GM21717 (cell line): ENCODE data around the gene AFM.

Experiments
- ATAC-seq: cut with Tn5 transposase; IDR thresholded peaks from one replicate; pipeline ENCODE4 v1.9.1; 2021; ENCODE audit warnings: mild to moderate bottlenecking, moderate library complexity; ENCODE audit not compliant: unreplicated experiment

AFM gene

DNA sequence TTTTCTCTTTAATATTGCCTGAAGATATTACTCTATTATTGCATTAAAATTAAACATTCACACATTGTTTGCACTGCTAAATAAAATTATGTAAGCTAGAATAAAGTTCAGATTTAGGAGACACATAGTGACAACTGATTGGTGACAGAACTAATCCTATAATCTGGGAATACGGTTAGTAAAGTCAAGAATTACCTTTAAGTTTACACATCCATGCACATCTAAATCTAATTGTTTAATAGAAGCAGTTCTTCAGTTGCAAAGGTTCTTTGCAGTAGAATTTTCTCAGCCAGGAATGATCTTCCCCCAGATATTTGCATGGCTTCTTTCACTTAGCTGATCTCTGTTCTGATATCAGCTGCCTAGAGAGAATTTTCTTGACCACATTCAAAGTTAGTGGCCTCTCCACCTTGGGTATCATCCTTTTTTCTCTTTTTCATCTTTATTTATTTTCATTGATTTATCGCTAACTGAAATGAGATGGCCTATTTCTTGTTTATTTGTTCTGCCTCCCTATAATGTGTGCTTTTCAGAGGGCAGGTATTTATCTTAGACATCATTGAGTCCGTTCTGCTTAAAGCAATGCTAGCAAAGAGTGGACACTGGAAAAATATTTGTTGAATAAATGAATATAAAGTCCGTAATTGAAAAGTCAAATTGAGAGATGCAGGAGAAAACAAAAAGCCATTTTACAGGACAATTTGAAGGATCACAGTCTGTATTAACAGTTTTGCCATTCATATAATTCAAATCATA lies 32.9 kb upstream of the AFM start:
- ATAC-seq, result no peak

DNA sequence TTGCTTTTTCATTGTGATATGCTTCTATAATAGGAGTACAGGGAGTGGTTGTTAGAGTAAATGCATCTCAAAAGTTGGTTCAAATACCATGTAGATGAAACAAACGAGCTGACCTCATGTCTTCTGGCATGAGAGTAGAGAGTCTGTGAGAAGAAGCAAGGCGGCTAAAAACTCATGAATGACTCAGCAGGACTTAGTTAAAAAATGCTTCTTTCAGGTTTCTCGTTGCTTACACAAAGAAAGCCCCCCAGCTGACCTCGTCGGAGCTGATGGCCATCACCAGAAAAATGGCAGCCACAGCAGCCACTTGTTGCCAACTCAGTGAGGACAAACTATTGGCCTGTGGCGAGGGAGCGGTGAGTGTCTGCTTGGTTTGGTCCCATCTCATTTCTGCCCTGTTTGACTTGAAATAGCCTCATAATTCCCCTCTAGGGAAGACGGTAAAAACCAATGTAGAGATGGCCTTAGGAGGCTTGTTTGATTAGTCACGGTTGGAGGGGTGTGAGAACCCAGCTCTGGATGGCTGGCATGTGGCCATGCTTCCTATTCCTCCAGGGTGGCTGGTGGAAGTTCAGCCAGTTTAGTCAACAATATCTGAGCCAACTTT lies 31.0 kb upstream of the AFM start:
- ATAC-seq, result no peak

DNA sequence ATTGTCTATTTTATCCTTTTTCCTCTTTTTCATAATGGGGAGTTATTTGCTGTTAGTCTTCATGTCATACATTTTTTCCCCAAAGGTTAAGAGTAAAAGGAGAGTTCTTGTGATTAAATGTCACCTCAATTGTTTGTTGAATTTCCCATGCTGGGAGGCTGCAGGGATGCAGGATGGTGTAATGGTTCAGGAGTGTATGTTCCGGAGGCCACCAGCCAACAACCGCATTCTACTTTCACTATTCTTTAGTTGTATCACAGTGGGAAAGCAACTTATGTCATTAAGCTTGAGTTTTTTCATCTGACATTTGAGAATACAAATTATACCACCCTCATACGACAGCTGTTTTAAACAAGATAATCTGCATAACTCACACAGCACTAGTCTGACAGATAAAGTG lies 30.1 kb upstream of the AFM start:
- ATAC-seq, result no peak

DNA sequence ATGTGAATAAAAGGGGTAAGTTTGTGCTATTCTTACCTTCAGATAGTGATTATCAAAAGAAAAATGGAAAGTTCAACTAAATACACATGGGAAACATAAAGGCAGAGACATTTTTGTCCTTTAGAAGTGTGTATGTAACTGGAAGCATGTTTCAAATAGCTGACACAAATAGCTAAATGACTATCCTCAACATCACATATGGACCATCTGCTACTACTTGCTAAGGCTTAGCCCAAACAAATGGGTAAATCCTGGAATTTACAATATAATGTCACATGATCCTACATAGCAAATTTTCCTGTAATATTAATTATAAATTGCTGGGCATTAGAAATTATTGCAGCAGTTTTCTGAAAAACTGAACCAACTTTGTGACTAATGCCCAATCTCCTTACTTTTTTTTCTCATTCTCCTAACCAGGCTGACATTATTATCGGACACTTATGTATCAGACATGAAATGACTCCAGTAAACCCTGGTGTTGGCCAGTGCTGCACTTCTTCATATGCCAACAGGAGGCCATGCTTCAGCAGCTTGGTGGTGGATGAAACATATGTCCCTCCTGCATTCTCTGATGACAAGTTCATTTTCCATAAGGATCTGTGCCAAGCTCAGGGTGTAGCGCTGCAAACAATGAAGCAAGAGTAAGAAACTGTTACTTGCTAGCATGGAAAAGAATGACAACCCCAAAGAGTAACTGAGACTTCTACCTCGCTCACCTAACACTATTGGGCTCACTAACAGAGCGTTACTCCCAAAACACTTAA lies 29.4 kb upstream of the AFM start:
- no peak for ATAC-seq

DNA sequence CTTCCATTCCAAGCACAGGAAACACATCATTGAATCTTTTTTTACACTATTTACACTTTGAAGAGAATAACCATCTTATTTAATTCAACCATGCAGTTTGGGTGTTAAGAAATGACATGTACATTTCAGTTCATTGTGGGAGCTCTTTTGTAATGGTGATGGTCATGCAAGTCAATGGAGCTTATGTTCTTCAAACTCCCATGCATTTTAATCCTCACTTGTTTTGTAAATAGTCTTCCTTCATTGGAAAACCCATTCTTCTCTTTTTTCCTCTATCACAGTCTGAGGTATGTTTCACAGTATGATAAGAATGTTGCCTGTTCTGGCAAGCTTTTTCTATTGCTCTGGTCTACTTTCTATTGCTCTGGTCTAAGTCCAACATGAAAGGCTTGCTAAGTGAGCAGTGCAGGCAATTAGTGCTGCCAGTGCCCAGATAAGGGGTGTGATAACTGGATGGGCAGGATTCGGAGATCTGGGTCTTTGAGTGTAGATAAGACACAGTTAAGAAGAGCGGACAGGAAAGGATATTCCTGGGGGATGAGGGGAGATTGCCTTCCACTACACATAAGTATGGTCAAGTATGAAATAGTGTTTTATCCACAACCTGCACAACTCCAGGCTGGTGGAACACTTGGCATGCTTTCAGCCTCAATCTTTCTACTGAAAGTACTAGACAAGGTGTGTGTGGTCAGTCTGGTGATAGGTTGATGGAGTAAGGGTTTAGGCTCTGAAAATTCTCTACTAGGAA lies 28.4 kb upstream of the AFM start:
- no peak for ATAC-seq

DNA sequence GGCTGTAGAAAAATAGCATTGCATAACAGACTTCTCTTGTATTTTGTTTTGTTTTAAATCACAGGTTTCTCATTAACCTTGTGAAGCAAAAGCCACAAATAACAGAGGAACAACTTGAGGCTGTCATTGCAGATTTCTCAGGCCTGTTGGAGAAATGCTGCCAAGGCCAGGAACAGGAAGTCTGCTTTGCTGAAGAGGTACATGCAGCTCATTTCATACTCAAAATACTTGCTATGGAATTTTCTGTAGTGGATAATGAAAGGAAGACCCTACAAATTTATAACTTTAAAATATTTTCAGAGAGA lies 27.9 kb upstream of the AFM start:
- no peak for ATAC-seq

DNA sequence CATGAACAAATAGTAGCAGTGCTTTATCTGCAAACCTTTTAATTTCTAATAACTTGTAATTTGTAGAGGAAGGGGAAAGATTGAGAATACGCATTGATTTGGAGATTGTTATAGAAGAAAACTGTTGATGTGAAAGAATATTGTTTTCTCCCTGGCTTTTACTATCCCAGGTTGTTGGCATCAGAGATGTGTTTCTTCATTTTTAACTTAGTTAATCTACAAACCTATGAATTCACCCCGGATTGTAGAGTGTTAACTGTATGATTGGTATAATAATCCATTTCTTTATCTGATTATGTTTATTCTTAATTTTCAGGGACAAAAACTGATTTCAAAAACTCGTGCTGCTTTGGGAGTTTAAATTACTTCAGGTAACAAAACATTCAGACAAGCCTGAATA lies 26.6 kb upstream of the AFM start:
- ATAC-seq, result no peak

DNA sequence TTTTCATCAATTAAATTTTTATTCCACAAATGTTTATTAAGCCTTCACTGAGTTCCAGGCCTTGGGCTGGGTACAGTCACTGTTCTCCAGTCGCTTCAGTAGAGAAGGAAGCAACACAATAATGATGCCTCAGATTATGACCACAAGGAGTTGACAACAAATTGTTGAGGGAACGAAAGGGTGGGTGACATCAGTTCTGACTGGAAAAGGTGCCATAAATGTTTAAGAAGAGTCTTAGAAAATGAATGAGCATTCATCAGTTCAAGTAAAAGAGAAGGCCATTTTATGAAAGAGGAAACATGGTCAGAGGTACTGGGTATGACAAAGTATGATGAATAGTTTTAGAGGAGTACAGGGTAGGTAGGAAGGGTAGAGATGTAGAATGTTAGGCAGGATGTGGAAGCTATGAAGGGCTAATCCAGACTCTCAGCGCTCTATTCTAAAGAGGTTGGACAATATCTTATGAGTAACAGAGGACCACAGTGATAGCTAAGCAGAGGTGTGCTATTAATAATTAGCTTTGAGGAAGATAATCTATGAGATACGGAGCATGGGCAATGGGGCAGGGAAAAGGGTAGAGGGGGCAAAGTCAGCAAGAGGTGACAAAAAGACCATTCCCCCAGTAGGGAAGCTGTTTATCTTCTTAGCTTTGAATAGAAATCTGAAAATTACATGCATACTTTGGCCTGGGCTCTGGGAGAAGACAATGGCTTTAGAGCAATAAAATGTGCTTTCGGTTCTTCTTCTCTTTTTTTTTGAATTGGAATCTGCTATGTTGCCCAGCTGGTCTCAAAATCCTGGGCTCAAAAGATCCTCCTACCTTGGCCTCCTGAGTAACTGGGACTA lies 25.1 kb upstream of the AFM start:
- no peak for ATAC-seq

DNA sequence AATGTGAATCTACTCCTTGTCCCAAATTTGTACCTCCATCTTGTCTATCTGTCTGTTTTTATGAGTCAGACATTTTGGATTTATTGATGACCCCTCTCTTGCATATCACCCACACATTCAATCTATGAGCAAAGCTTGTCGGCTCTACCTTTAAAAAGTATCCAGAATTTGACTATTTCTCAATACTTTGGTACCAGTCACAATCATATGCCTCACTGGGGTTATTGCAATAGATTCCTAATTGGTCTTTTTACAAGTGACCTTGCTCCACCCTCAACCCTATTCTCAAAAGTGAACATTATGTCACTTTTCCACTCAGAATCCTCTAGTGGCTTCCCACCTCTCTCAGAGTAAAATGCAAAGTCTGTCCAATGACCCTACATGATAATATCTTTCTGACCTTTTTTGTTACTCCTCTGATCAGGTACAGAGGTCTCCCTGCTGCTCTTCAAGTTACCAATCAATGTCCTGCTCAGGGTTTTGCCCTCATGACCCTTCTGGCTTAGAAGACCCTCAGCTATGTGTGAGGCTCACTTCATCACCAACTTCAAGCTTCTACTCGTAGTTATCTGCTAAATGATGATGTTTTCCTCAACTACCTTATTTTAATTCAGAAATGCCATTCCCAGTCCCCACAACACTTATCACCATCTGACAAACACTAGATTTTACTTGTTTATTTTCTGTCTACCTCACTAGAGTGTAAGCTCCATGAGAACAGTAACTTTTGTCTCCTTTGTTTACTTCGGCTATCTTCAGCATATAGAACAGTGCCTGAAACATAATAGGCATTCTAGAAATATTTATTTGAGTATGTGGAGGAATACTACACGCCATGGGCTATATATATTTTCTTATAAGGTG lies 23.1 kb upstream of the AFM start:
- ATAC-seq, result no peak

DNA sequence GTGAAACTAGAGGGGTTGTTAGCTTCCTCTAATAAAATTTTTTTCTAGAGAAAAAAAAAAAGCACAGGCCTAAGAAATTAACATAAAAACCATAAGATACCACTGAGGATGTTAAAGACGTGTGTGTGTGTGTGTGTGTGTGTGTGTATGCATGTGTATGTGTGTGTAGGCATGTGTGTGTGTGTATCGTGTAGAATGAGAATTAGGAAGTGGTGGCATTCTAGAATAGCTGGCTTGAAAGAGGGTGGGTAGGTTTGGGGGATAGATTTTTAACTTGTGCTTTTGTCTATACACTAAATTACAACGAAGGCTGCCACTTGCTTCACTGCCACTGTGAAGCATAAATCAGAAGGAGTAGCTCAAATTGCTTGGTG lies 22.5 kb upstream of the AFM start:
- ATAC-seq, result no peak

DNA sequence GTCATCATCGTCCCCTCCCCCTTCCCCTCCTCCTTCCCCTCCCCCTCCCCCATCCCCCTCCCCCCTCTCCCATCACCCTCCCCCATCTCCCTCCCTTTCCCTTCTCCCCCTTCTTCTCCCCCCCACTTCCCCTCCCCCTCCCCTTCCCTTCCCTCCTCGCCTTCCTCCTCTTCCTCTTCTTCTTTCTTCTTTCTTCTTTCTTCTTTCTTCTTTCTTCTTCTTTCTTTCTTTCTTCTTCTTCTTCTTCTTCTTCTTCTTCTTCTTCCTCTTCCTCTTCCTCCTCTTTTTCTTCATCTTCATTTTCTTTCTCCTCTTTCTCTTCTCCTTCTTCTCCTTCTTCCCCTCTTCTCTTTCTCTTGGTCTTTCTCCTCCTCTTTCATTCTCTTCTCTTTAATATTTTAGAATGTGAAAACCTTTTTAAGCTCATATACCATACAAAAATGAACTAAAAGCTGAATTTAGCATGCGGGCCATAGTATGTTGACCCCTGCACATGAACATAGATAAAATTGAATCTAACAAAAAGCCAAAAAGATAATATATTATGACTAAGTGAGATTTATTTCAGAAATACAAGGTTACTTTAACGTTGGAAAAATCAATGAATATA lies 20.5 kb upstream of the AFM start:
- ATAC-seq, result no peak

DNA sequence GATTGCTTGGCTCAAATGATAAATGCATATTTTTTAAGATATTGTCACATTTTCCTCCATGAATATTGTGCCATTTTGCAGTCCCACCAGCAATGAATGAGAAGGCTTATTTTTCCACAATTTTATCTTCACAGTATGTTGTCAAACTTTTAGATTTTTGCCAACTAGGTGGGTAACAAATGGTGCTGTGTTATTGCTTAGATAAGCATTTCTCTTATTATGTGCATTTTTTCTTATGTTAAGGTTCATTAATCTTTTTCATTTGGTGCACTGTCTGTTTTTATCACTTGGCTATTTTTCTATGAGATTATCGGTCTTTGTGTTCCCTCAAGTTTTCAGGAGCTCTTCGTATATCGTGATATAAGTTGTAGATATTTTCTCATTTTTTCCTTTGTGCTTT lies 13.4 kb upstream of the AFM start:
- ATAC-seq, result no peak

DNA sequence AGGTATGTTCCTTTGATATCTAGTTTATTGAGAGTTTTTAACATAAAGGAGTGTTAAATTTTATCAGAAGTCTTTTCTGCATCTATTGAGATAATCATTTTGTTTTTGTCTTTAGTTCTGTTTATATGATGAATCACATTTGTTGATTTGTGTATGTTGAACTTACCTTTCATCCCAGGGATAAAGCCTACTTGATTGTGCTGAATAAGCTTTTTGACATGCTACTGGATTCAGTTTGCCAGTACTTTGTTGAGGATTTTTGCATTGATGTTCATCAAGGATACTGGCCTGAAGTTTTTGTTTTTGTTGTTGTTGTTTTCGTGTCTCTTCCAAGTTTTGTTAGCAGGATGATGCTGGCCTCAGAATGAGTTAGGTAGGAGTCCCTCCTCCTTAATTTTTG lies 10.8 kb upstream of the AFM start:
- ATAC-seq, result no peak

DNA sequence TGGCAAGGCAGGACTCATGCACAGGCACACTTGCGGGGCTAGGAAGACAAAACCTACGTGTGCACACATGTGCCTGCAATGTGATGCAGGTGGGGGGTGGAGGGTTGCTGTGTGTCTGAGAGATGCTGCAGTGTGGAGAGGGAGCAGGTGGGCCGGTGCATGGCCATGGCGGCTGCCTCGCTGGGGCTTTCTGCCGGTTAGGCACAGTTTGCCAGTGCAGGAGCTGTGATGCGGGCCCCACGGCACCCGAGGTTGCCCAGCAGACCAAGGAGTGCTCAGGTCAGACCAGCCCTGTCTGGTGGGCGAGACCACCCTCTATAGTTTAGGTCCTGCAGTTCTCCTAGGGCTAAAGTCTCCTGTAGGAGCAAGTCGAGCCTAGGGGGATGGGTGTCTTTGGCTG lies 4.4 kb upstream of the AFM start:
- no peak for ATAC-seq

DNA sequence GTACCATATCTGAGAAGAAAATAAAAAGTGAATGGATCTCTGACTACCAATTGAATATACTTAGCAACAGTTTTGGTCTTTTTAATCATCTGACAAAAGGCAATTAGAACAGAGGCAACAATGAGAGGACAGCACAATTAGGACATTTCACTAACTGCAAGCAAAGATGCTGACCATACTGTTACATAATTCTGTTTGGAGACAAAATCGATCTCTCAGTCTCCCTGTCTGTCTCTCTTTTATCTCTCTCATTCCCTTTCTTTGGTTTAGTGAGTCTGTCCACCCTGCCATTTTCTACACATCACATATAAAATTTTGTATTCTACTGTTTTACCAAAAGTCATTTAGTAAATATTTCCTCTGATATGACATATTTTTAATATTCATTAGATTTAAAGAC lies 2.2 kb upstream of the AFM start:
- no peak for ATAC-seq

DNA sequence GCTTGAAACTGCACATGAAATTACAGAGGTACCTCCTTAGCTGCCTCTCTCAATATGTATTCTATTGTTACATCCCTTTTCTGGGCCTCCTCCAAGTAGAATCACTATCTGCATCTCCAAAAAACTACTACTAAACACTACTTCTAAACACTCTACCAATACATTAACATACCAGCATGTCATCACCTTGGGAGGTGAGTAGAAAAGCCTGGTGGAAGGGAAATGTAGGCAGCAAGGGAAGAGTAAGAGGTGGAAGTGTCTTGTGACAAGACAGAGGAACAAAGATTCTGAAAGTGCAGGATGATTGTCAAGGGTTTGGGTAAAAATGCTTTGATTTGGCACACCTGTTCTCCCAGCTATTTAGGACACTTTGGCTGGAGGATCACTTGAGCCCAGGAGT lies 3.5 kb downstream of the AFM start:
- ATAC-seq, result no peak

DNA sequence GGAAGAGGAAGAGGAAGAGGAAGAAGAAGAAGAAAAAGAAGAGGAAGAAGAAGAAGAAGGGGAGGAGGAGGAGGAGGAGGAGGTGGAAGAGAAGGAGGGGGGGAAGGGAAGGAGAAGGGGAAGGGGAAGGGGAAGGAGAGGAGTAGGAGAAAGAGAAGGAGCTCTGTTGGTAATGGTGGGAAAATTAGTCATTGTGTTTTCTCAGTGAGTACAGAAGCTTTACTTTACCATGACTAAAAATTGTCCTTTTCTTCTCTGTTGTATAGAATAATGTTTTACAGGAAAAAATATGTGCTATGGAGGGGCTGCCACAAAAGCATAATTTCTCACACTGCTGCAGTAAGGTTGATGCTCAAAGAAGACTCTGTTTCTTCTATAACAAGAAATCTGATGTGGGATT lies 4.1 kb downstream of the AFM start:
- ATAC-seq, result no peak

DNA sequence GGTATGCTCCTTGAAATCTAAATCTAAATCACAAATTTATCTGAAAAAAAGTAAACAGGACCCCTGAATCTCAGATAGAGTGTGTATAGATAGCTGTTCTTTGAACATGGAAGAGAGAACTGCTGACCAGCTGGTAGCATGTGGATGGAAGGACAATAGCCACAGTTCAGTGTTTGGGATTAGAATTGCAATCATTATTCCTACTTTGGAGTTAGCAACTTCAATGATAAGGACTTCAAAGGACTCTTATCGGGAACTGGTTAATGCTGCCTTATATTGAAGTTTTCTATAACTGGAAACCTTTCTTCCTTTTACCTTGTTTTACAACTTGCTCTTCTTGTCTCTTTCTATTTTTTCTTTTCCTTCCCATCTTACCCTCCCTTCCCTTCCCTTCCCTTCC lies 5.0 kb downstream of the AFM start:
- no peak for ATAC-seq

DNA sequence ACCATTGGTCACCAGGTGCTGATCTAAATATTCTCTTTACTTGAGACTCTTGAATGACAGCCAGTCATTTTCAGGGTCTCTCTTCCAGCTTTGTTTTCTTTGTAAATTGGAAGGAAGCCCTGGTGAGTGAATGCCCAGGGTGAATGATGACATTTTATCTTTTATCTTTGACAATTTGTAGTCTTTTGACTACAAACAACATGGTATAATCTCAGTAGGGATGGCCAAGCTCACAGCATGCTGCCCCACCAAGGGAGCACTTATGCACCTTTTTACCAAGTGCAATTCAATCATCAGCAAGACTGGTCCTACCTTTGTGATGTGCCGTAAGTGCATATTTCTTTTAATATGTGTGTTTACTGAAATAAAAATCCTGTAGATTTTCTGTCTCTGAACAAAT lies 5.7 kb downstream of the AFM start:
- ATAC-seq, result no peak
